Measurements from ENCODE around the gene SSTR4. TPM values are rescaled to one million over a fixed set of nuclear protein-coding genes. Genes with fewer than 3 reads are reported as not detected.

Gene SSTR4
- polyA plus RNA-seq, 2 of the 4 experiments (the other 2 are of a cell fraction), result 0.08 TPM; not detected in 1

GRCh38 chr20:23032056-23032749 is 2.9 kb upstream of the SSTR4 start (continued):
- TF ChIP-seq REST (IDR thresholded peaks at IDR 0.05), result no peak
- TF ChIP-seq HOXA7 (CRISPR knock-in tag; IDR thresholded peaks at IDR 0.05), result no peak
- TF ChIP-seq RFX5 (IDR thresholded peaks at IDR 0.05), result no peak

DNA sequence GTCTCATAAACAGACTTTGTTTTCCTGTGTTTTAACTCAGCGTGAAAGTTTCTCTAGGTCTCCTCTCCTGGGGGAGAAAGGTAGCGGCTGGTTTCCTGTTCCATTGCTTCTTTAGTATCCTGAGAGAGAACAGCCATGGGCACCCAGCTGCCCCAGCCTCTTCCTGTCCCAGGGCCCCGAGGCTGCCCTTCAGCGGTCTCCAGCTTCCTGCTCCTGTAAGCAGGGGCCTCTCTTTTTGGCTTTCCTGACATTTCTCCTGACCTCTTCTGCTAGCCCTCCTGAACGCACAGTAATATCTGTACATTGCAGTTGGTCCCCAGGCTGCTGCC is 2.4 kb upstream of the SSTR4 start:
- Histone ChIP-seq H3K27ac (no peak overlapping the region), H3K4me3 (no peak overlapping the region), H3K9me3 (no peaks in the 10 kb centered on the region), H3K4me1 (no peaks in the 10 kb centered on the region), H3K4me2 (no peak overlapping the region)
- 90% methylated on average over 5 of the region's 5 CpGs for WGBS (ENCODE audit: missing lambda C conversion rate)
- TF ChIP-seq EHF (CRISPR knock-in tag; IDR thresholded peaks at IDR 0.05), result no peak
- TF ChIP-seq RARB (CRISPR knock-in tag; IDR thresholded peaks at IDR 0.05), result no peak
- no peak for TF ChIP-seq POLR2AphosphoS2 (conservative IDR thresholded peaks at IDR 0.05; ENCODE audit: low read length)
- TF ChIP-seq, protein P1, sequence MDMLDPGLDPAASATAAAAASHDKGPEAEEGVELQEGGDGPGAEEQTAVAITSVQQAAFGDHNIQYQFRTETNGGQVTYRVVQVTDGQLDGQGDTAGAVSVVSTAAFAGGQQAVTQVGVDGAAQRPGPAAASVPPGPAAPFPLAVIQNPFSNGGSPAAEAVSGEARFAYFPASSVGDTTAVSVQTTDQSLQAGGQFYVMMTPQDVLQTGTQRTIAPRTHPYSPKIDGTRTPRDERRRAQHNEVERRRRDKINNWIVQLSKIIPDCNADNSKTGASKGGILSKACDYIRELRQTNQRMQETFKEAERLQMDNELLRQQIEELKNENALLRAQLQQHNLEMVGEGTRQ (IDR thresholded peaks at IDR 0.05), result no peak
- TF ChIP-seq, protein P2, sequence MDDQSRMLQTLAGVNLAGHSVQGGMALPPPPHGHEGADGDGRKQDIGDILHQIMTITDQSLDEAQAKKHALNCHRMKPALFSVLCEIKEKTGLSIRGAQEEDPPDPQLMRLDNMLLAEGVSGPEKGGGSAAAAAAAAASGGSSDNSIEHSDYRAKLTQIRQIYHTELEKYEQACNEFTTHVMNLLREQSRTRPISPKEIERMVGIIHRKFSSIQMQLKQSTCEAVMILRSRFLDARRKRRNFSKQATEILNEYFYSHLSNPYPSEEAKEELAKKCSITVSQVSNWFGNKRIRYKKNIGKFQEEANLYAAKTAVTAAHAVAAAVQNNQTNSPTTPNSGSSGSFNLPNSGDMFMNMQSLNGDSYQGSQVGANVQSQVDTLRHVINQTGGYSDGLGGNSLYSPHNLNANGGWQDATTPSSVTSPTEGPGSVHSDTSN (IDR thresholded peaks at IDR 0.05), result no peak
- POLR2A ChIA-PET, result no interaction called here
- CTCF ChIA-PET, result interaction anchor here (1.0 to 1.6 kb wide), 3 partner anchors 16 to 341 kb away, joined by 3 to 7 read pairs (median 3); no protein-coding TSS in a partner anchor
- FAIRE-seq (no peak), ATAC-seq (no peak), DNase-seq (ENCODE audit: low read depth in 1 of 2, low spot score in 1 of 2) (no peak)

- WGBS (ENCODE audit: missing lambda C conversion rate), result 65% methylated on average over 4 of the region's 4 CpGs
- POLR2A ChIA-PET, result no interaction called here
- H3K27ac ChIP-seq, result no peak overlapping the region
Measured at GRCh38 chr20:23033918-23034317, 1.2 kb upstream of the SSTR4 start.

GRCh38 chr20:23035731-23036130 is 619 bp downstream of the SSTR4 start:
- 91% methylated on average over 41 of the region's 41 CpGs for WGBS (ENCODE audit: missing lambda C conversion rate)
- no peak for TF ChIP-seq ESRRA (IDR thresholded peaks at IDR 0.05; ENCODE audit: borderline replicate concordance, low read length)
- no peak for TF ChIP-seq CHD4 (IDR thresholded peaks at IDR 0.05; ENCODE audit: borderline replicate concordance)
- TF ChIP-seq, protein P3, sequence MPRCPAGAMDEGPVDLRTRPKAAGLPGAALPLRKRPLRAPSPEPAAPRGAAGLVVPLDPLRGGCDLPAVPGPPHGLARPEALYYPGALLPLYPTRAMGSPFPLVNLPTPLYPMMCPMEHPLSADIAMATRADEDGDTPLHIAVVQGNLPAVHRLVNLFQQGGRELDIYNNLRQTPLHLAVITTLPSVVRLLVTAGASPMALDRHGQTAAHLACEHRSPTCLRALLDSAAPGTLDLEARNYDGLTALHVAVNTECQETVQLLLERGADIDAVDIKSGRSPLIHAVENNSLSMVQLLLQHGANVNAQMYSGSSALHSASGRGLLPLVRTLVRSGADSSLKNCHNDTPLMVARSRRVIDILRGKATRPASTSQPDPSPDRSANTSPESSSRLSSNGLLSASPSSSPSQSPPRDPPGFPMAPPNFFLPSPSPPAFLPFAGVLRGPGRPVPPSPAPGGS (IDR thresholded peaks at IDR 0.05), result no peak
- TF ChIP-seq ZNF302 (CRISPR knock-in tag; IDR thresholded peaks at IDR 0.05), result no peak
- TF ChIP-seq FOSL2 (IDR thresholded peaks at IDR 0.05), result no peak
- no peak for TF ChIP-seq FOSL2 (CRISPR knock-in tag; IDR thresholded peaks at IDR 0.05)
- TF ChIP-seq JUNB (IDR thresholded peaks at IDR 0.05), result no peak
- TF ChIP-seq GATA3 (IDR thresholded peaks at IDR 0.05; ENCODE audit: borderline replicate concordance), result no peak
- no peak for TF ChIP-seq NPAS2 (CRISPR knock-in tag; IDR thresholded peaks at IDR 0.05; ENCODE audit: borderline replicate concordance)
- no peak for TF ChIP-seq PHF8 (IDR thresholded peaks at IDR 0.05; ENCODE audit: borderline replicate concordance, low read depth)
- no peak for TF ChIP-seq HES2 (IDR thresholded peaks at IDR 0.05)
- no peak for TF ChIP-seq TFCP2L1 (CRISPR knock-in tag; IDR thresholded peaks at IDR 0.05)
- TF ChIP-seq RARB (CRISPR knock-in tag; IDR thresholded peaks at IDR 0.05), result no peak
- no peak for TF ChIP-seq SMC3 (IDR thresholded peaks at IDR 0.05)
- TF ChIP-seq EP300 (IDR thresholded peaks at IDR 0.05), result no peak
- no peak for TF ChIP-seq KDM1A (IDR thresholded peaks at IDR 0.05; ENCODE audit: low read depth)

More at GRCh38 chr20:23033918-23034317, 1.2 kb upstream of the SSTR4 start:
- no peak for DNase-seq (ENCODE audit: low read depth in 1 of 2, low spot score in 1 of 2)
- no peak for TF ChIP-seq CEBPB (IDR thresholded peaks at IDR 0.05)
- TF ChIP-seq MAFK (IDR thresholded peaks at IDR 0.05; ENCODE audit: partially characterized antibody), result no peak
- TF ChIP-seq POLR2A (IDR thresholded peaks at IDR 0.05; ENCODE audit: low read length), result no peak
- no peak for TF ChIP-seq JUN (IDR thresholded peaks at IDR 0.05)
- no peak for TF ChIP-seq NR3C1 (IDR thresholded peaks at IDR 0.05)
- no peak for TF ChIP-seq GATA3 (IDR thresholded peaks at IDR 0.05; ENCODE audit: borderline replicate concordance)
- no peak for TF ChIP-seq TP53 (CRISPR knock-in tag; IDR thresholded peaks at IDR 0.05)
- TF ChIP-seq JUNB (IDR thresholded peaks at IDR 0.05), result no peak
- Histone ChIP-seq H3K9me3 (no peaks in the 10 kb centered on the region), H3K4me2 (no peak overlapping the region), H3K4me1 (no peaks in the 10 kb centered on the region), H3K4me3 (no peak overlapping the region)
- FAIRE-seq, result no peak
- ATAC-seq, result no peak
- CTCF ChIA-PET, result interaction anchor here (0.9 to 1.5 kb wide), 6 partner anchors 8 to 167 kb away, joined by 3 to 4 read pairs (median 3); no protein-coding TSS in a partner anchor

More at GRCh38 chr20:23035731-23036130, 619 bp downstream of the SSTR4 start:
- peaks cover 9% of the 10 kb centered on the region; the same call in 2 of the 3 replicates for H3K4me1 ChIP-seq
- ATAC-seq (no peak), DNase-seq (ENCODE audit: low read depth in 1 of 2, low spot score in 1 of 2) (no peak), FAIRE-seq (no peak)
- ChIA-PET POLR2A (no interaction called here), CTCF (interaction anchor here (1.5 to 1.9 kb wide), 3 partner anchors 12 to 344 kb away, joined by 3 to 10 read pairs (median 5); no protein-coding TSS in a partner anchor)
- H3K4me2 ChIP-seq, result peak overlapping the region; percentile 71; the same call in 2 of the 3 replicates
- peak overlapping the region; percentile 33; the same call in 1 of the 3 replicates for H3K4me3 ChIP-seq
- peak overlapping the region; percentile 51 to 71; a peak in 2 of 6 replicates for H3K27ac ChIP-seq
- H3K9me3 ChIP-seq, result no peaks in the 10 kb centered on the region
